Neural crest cell (in vitro differentiated cells): Measurements from ENCODE around the gene KRTCAP2. TPM values are rescaled to one million over a fixed set of nuclear protein-coding genes. Genes with fewer than 3 reads are reported as not detected.
"Not testable (repeated sequence)": the region's sequence is repeated elsewhere in the genome, so short reads cannot be mapped to it uniquely, and the experiment has no call there.

Experiments used
- DNase-seq: peaks from one replicate; pipeline ENCODE4 v3.0.0; 2021; ENCODE audit warnings: low read depth, mixed read lengths, low spot score
- H3K27ac Mint-ChIP-seq: one replicate; pipeline ENCODE4 v1.8.0; 2021; ENCODE audit warnings: mild to moderate bottlenecking, mixed read lengths; ENCODE audit not compliant: unreplicated experiment
- H3K27me3 Mint-ChIP-seq: 2 replicates; pipeline ENCODE4 v1.8.0; 2021; ENCODE audit warnings: low read depth, mild to moderate bottlenecking, mixed read lengths
- H3K36me3 Mint-ChIP-seq: 2 replicates; pipeline ENCODE4 v1.8.0; 2021; ENCODE audit warnings: low read depth, mild to moderate bottlenecking, mixed read lengths
- H3K4me1 Mint-ChIP-seq: 2 replicates; pipeline ENCODE4 v1.8.0; 2021; ENCODE audit warnings: mixed read lengths
- H3K4me3 Mint-ChIP-seq: one replicate; pipeline ENCODE4 v1.8.0; 2021; ENCODE audit warnings: mild to moderate bottlenecking, mixed read lengths
- H3K9me3 Mint-ChIP-seq: 2 replicates; pipeline ENCODE4 v1.8.0; 2021; ENCODE audit warnings: mixed read lengths
- long read RNA-seq: library from polyadenylated mRNA; unstranded; transcript quantifications from one replicate; pipeline ENCODE4 v2.0.0, GENCODE V29; 2020
- total RNA-seq: library from RNA; stranded (reverse); gene quantifications from 2 replicates; pipeline ENCODE4 v1.2.1, GENCODE V29; 2021
- TF ChIP-seq, protein P1 (sequence below): fragments of 200-600 bp; sonication (generic); conservative IDR thresholded peaks from 2 replicates; pipeline ENCODE4 v1.5.0; 2021; ENCODE audit warnings: antibody characterized with exemption, mild to moderate bottlenecking

KRTCAP2 gene
- total RNA-seq = 125 and 152 TPM in 2 replicates
- long read RNA-seq, transcript KRTCAP2-201 (5 exons, 552 nt) = major isoform, 9 of 11 reads
- long read RNA-seq, partial matches to known transcripts = 0 of 11 reads
- long read RNA-seq, other reads (novel, unspliced or antisense) = 0 of 11 reads

DNA sequence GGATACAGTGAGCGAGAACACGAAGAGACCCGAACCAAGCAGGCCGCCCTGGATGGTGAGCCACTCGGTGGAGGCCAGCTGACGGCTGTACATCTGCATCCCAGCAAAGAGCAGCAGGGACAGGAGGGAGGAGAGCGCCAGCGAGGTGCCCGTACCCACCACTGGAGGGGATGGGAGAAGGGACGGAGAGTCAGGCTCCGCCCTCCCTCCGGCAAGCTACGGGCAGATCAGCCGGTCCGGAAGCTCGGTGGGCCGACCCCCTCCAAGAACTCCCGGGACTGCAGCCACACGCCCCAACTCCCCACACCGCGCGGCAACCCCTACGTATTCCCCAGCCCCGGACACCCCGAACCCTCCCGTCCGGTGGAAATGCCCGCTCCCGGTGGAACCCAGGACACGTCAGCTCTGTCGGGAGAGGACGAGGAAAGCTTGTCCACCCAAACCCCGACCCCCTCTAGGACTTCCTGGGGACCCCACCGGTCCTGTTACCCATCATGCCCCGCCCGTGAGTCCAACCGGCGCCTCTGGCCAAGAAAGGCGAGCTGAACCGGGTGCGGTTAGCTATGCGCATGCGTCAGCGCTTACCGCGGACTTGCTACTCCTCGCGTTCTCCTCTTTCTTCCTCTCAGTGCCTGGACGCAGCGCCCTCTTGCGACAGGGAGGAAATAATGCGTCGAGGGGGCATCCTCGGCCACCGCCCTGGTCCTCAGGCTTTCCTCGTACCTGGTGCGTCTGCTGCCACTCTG lies at the start of gene KRTCAP2:
Gene KRTCAP2 (minus strand): TSS at position 573 of the 746 bp plus-strand sequence. CDS start 80 bp downstream, at position 493.
- H3K9me3 Mint-ChIP-seq = no peaks in the 10 kb centered on the region
- H3K36me3 Mint-ChIP-seq = peaks cover 9% of the 10 kb centered on the region
- H3K4me3 Mint-ChIP-seq = peak within 1 kb of the TSS; percentile 100
- DNase-seq = peak; percentile 97
- peaks cover 3% of the 10 kb centered on the region for H3K27me3 Mint-ChIP-seq
- H3K4me1 Mint-ChIP-seq = peaks cover 38% of the 10 kb centered on the region
- TF ChIP-seq, protein P1, sequence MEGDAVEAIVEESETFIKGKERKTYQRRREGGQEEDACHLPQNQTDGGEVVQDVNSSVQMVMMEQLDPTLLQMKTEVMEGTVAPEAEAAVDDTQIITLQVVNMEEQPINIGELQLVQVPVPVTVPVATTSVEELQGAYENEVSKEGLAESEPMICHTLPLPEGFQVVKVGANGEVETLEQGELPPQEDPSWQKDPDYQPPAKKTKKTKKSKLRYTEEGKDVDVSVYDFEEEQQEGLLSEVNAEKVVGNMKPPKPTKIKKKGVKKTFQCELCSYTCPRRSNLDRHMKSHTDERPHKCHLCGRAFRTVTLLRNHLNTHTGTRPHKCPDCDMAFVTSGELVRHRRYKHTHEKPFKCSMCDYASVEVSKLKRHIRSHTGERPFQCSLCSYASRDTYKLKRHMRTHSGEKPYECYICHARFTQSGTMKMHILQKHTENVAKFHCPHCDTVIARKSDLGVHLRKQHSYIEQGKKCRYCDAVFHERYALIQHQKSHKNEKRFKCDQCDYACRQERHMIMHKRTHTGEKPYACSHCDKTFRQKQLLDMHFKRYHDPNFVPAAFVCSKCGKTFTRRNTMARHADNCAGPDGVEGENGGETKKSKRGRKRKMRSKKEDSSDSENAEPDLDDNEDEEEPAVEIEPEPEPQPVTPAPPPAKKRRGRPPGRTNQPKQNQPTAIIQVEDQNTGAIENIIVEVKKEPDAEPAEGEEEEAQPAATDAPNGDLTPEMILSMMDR = peak; percentile 94
- peak within 1 kb of the TSS; percentile 97 for H3K27ac Mint-ChIP-seq

DNA sequence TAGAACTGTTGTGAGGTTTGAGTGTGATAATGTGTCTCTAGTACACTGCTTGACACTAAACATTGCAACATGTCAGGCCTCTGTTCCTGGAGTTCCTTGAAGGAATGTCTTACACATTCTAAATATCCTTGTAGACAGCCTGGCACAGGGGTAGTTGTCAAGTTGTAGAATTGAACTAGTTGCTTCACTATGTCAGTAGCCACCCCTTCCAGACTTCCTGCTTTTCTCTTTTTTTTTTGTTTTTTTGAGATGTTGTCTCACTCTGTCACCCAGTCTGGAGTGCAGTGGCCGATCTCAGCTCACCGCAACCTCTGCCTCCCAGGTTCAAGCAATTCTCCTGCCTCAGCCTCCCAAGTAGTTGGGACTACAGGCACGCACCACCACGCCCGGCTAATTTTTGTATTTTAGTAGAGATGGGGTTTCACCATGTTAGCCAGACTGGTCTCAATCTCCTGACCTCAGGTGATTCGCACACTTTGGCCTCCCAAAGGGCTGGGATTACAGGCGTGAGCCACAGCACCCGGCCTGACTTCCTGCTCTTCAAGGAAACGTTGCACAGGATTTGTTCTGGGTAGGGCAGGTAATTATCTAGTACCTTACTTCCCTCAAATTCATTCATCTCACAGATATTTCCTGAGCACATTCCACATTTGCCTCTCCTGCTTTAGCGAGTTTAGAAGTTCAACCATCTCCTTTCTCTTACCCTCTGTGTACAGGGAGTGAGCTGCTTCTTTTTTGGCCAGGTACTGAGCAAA lies 47.3 kb upstream of the KRTCAP2 start:
- not testable (repeated sequence) for DNase-seq, H3K9me3 Mint-ChIP-seq, H3K27ac Mint-ChIP-seq, H3K36me3 Mint-ChIP-seq, H3K4me3 Mint-ChIP-seq, H3K27me3 Mint-ChIP-seq
- peaks cover 30% of the 10 kb centered on the region for H3K4me1 Mint-ChIP-seq

DNA sequence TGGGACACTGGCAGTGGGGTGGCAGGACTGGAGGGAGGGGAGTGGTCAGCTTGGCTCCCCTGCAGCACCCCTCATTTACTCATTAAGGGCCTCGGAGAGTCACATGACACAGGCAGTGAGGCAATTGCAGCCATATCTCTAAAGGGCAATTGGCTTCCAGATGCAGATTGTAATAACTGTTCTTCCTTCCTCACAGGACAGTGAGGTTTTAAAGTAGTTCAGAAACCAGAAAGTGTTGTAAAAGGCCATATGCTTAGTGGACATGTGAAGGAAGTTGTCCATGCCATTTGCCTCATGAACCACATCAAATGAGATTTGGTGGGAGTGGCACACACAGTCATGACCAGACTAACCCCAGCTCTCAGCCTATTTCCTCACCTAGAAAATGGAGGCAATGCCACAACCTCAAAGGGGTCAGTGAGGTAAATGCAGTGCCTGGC lies 46.5 kb upstream of the KRTCAP2 start:
- DNase-seq = no peak
- no peak overlapping the region for H3K4me3 Mint-ChIP-seq
- H3K27me3 Mint-ChIP-seq = no peaks in the 10 kb centered on the region
- TF ChIP-seq, protein P1 = no peak
- H3K36me3 Mint-ChIP-seq = peaks cover 9% of the 10 kb centered on the region
- peaks cover 22% of the 10 kb centered on the region for H3K4me1 Mint-ChIP-seq
- no peaks in the 10 kb centered on the region for H3K9me3 Mint-ChIP-seq
- H3K27ac Mint-ChIP-seq = peak overlapping the region; percentile 59

DNA sequence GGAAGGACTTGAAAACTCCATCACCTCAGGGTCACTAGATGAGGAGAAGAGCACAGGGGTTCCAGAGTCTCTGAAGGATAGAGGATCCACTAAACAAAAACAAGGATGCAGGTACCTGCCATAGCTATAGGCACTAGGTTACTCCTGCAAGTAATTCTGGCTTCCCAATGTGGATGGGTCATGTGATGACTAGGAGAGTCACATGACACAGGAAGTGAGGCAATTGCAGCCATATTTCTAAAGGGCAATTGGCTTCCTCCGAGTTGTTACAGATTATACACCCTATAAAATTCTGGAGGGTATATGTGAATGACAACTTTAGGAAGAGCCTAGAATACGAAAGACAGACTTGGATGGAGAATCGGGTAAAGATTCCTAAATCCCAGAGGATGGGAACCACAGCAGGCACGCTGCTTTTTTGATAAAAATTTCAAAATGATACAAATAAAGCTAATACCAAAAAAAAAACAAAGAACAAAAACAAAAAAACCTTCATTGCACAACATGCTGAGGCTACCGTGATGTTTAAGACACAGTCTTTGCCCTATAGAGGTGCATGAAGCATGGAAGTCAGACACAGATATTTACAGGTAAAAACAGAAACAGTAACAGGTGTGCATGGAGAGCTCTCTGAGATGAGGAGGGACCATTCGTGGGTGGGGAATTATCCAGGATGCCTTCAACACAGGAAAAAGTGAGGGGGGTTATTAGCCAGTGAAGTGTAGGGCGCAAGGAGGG lies 45.9 kb upstream of the KRTCAP2 start:
- Mint-ChIP-seq H3K27me3 (no peaks in the 10 kb centered on the region), H3K4me1 (peaks cover 19% of the 10 kb centered on the region), H3K4me3 (peak overlapping the region; percentile 44), H3K36me3 (peaks cover 5% of the 10 kb centered on the region), H3K27ac (peak overlapping the region; percentile 59), H3K9me3 (no peaks in the 10 kb centered on the region)
- TF ChIP-seq, protein P1 = no peak
- no peak for DNase-seq

DNA sequence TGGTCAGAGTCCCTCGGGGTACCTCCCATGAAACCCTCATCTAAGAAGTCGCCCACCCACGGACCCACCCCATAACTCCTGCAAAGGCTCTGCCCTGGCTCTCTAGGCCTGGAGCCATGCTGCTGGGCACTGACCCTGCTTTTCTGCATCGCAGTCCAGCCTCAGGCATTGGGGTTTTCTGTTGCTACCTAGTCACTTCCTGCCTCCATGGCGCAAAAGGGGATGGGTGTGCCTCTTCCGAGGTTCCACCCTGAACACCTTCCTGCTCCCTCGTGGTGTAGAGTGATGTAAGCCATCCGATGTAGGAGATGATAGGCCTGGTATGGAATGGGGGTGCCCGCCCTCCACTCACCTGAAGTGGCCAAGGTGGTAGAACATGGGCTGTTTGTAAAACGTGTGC lies 41.6 kb upstream of the KRTCAP2 start:
- H3K4me1 Mint-ChIP-seq = peaks cover 23% of the 10 kb centered on the region
- not testable (repeated sequence) for DNase-seq, H3K9me3 Mint-ChIP-seq, H3K36me3 Mint-ChIP-seq, H3K27me3 Mint-ChIP-seq, H3K27ac Mint-ChIP-seq
- H3K4me3 Mint-ChIP-seq = peak overlapping the region; percentile 47

DNA sequence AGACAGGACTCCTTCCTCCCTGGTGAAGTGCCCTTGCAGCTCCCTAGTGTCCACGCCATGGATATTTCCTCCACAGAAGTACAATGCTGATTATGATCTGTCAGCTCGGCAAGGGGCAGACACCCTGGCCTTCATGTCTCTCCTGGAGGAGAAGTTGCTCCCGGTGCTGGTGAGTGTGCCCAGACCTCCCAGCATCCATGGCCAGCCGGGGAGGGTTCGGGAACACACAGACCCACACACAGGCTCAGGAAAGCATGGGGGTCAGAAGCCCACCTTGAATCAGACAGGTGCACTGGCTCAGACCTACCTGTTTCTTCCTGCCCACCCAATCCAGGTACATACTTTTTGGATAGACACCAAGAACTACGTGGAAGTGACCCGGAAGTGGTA lies 38.9 kb upstream of the KRTCAP2 start:
- not testable (repeated sequence) for H3K9me3 Mint-ChIP-seq, DNase-seq, H3K27ac Mint-ChIP-seq
- Mint-ChIP-seq H3K27me3 (peaks cover 28% of the 10 kb centered on the region), H3K4me3 (peak overlapping the region; percentile 94), H3K4me1 (peaks cover 32% of the 10 kb centered on the region), H3K36me3 (peaks cover 11% of the 10 kb centered on the region)

DNA sequence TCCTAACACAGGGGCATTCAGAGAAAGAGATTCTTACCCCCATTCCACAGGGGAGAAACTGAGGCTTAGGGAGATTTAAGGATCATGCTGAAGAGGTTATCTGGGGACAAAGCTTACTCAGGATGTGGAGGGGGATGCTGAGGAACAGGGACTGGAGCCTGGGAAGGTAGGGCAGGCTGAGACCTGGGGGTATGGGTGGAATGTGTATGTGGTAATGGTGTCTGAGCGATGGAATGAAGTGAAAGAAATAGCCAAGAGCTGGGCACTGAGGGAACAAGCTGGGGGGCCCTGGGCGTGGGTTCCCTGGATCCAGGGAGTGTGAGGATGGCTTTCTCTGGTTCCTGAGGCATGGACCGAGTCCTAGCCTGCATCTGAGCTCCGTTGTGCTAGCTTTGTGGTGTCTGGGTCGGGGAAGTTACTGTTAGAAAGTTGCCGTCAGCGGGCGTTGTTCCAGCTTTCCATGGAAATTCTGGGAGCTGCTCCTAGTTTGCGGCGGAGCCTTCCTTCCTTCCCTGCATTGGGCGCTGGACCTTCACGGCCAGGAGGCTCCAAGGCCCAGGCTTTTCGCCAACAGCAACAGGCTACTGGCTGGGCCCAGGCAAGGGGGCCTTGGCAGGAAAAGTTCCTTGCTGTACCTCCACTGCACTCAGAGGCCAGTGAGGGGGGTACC lies 38.4 kb upstream of the KRTCAP2 start:
- peak overlapping the region; percentile 71 for H3K27ac Mint-ChIP-seq
- peak overlapping the region; percentile 94 for H3K4me3 Mint-ChIP-seq
- not testable (repeated sequence) for DNase-seq, H3K9me3 Mint-ChIP-seq
- H3K27me3 Mint-ChIP-seq = peaks cover 32% of the 10 kb centered on the region
- peaks cover 14% of the 10 kb centered on the region for H3K36me3 Mint-ChIP-seq
- H3K4me1 Mint-ChIP-seq = peaks cover 37% of the 10 kb centered on the region
